Chondrocyte (in vitro differentiated cells): ENCODE results near the gene ZNF750. TPM values are rescaled to one million over a fixed set of nuclear protein-coding genes. Genes with fewer than 3 reads are reported as not detected.

Experiments used
- DNase-seq: peaks from one replicate; pipeline ENCODE4 v3.0.0; 2021; ENCODE audit warnings: mixed read lengths, low spot score
- H3K27ac Mint-ChIP-seq: one replicate; pipeline ENCODE4 v1.8.0; 2021; ENCODE audit warnings: mild to moderate bottlenecking, moderate library complexity, mixed read lengths; ENCODE audit not compliant: unreplicated experiment
- H3K27me3 Mint-ChIP-seq: 2 replicates; pipeline ENCODE4 v1.8.0; 2021; ENCODE audit warnings: low read depth, mixed read lengths
- H3K36me3 Mint-ChIP-seq: 2 replicates; pipeline ENCODE4 v1.8.0; 2021; ENCODE audit warnings: low read depth, mixed read lengths
- H3K4me1 Mint-ChIP-seq: 2 replicates; pipeline ENCODE4 v1.8.0; 2021; ENCODE audit warnings: low read depth, mild to moderate bottlenecking, mixed read lengths
- H3K4me3 Mint-ChIP-seq: one replicate; pipeline ENCODE4 v1.8.0; 2021; ENCODE audit warnings: mild to moderate bottlenecking, moderate library complexity, mixed read lengths; ENCODE audit not compliant: unreplicated experiment
- H3K9me3 Mint-ChIP-seq: 2 replicates; pipeline ENCODE4 v1.8.0; 2021; ENCODE audit warnings: low read depth, mixed read lengths
- CTCF ChIP-seq: fragments of 200-600 bp; sonication (generic); IDR thresholded peaks from 2 replicates; pipeline ENCODE4 v1.5.0; 2021; ENCODE audit warnings: antibody characterized with exemption, mild to moderate bottlenecking, moderate library complexity
- total RNA-seq: library from RNA; stranded (reverse); gene quantifications from 3 replicates; pipeline ENCODE4 v1.2.1, GENCODE V29; 2021

ZNF750 gene
- total RNA-seq, 1 donor from 2014 or later, result not detected

GRCh38 chr17:82868715-82869131 is 28.9 kb upstream of the ZNF750 start:
- Mint-ChIP-seq H3K36me3 (peaks cover 7% of the 10 kb centered on the region), H3K27me3 (no peaks in the 10 kb centered on the region), H3K4me1 (peaks cover 28% of the 10 kb centered on the region), H3K4me3 (no peak overlapping the region), H3K27ac (no peak overlapping the region), H3K9me3 (no peaks in the 10 kb centered on the region)
- no peak for DNase-seq
- TF ChIP-seq CTCF, result no peak

GRCh38 chr17:82867763-82868325 is 28.0 kb upstream of the ZNF750 start:
- Mint-ChIP-seq H3K27me3 (no peaks in the 10 kb centered on the region), H3K9me3 (no peaks in the 10 kb centered on the region), H3K36me3 (peaks cover 7% of the 10 kb centered on the region), H3K4me1 (peaks cover 35% of the 10 kb centered on the region), H3K27ac (peak overlapping the region; percentile 12), H3K4me3 (no peak overlapping the region)
- TF ChIP-seq CTCF, result no peak
- no peak for DNase-seq

- Mint-ChIP-seq H3K27ac (peak overlapping the region; percentile 74), H3K36me3 (peaks cover 9% of the 10 kb centered on the region), H3K9me3 (no peaks in the 10 kb centered on the region), H3K4me3 (no peak overlapping the region), H3K27me3 (no peaks in the 10 kb centered on the region), H3K4me1 (peaks cover 37% of the 10 kb centered on the region)
- TF ChIP-seq CTCF, result no peak
- DNase-seq, result no peak
These were observed 26.9 kb upstream of the ZNF750 start for GRCh38 chr17:82866590-82867191.

GRCh38 chr17:82865774-82866395 is 26.1 kb upstream of the ZNF750 start:
- no peak for DNase-seq
- H3K27ac Mint-ChIP-seq, result peak overlapping the region; percentile 74
- peaks cover 37% of the 10 kb centered on the region for H3K4me1 Mint-ChIP-seq
- H3K4me3 Mint-ChIP-seq, result no peak overlapping the region
- H3K9me3 Mint-ChIP-seq, result no peaks in the 10 kb centered on the region
- peaks cover 9% of the 10 kb centered on the region for H3K36me3 Mint-ChIP-seq
- no peak for TF ChIP-seq CTCF
- no peaks in the 10 kb centered on the region for H3K27me3 Mint-ChIP-seq

GRCh38 chr17:82865274-82865673 is 25.5 kb upstream of the ZNF750 start:
- no peaks in the 10 kb centered on the region for H3K9me3 Mint-ChIP-seq
- no peak for DNase-seq
- peaks cover 4% of the 10 kb centered on the region for H3K36me3 Mint-ChIP-seq
- no peak overlapping the region for H3K4me3 Mint-ChIP-seq
- H3K27me3 Mint-ChIP-seq, result no peaks in the 10 kb centered on the region
- no peak for TF ChIP-seq CTCF
- no peak overlapping the region for H3K27ac Mint-ChIP-seq
- H3K4me1 Mint-ChIP-seq, result peaks cover 41% of the 10 kb centered on the region
